Activated CD8-positive, alpha-beta memory T cell treated with anti-CD3 and anti-CD28 coated beads, Interleukin-2, amount 50 U/mL, for 48 hours (primary cell): ENCODE measurements around the gene HORMAD1.
"Not testable (repeated sequence)": the region's sequence is repeated elsewhere in the genome, so short reads cannot be mapped to it uniquely, and the experiment has no call there.

Experiments used
- DNase-seq: peaks from one replicate; pipeline ENCODE4 v3.0.0-alpha.2; 2020

HORMAD1 gene, protein sequence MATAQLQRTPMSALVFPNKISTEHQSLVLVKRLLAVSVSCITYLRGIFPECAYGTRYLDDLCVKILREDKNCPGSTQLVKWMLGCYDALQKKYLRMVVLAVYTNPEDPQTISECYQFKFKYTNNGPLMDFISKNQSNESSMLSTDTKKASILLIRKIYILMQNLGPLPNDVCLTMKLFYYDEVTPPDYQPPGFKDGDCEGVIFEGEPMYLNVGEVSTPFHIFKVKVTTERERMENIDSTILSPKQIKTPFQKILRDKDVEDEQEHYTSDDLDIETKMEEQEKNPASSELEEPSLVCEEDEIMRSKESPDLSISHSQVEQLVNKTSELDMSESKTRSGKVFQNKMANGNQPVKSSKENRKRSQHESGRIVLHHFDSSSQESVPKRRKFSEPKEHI

GRCh38 chr1:150720703-150721102, at the start of gene HORMAD1:
HORMAD1 (minus strand) TSS chr1:150720895; CDS start chr1:150719505, 1,390 bp downstream.
- no peak for DNase-seq

DNA sequence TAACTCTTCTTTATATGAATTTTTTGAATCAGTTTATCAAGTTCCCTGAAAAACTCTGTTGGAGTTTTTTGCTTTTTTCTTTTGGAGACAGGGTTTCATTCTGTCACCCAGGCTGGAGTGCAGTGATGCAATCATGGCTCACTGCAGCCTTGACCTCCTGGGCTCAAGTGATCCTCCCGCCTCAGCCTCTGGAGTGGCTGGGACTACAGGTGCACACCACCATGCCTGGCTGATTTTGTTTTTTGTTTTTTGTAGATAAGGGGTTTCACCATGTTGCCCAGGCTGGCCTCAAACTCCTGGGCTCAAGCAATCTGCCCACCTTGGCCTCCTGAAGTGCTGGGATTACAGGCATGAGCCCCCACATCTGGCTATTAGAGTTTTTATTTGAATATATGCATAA, 47.0 kb upstream of the HORMAD1 start:
- DNase-seq = not testable (repeated sequence)

DNA sequence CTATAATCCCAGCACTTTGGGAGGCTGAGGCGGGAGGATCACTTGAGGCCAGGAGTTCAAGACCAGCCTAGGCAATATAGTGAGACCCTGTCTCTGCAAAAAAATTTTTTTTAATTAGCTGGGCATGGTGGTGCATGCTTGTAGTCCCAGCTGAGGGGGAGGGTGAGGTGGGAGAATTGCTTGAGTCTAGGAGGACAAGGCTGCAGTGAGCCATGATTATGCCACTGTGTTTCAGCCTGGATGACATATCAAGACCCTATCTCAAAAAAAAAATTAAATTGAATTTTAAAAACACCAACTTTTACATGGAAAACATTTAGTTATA, 45.2 kb upstream of the HORMAD1 start:
- DNase-seq = not testable (repeated sequence)

- no peak for DNase-seq
Measured at GRCh38 chr1:150765296-150765976, 44.7 kb upstream of the HORMAD1 start, which contains the start of gene CTSS. CTSS (minus strand) TSS chr1:150765778; CDS start chr1:150764763, 1,015 bp downstream.

DNA sequence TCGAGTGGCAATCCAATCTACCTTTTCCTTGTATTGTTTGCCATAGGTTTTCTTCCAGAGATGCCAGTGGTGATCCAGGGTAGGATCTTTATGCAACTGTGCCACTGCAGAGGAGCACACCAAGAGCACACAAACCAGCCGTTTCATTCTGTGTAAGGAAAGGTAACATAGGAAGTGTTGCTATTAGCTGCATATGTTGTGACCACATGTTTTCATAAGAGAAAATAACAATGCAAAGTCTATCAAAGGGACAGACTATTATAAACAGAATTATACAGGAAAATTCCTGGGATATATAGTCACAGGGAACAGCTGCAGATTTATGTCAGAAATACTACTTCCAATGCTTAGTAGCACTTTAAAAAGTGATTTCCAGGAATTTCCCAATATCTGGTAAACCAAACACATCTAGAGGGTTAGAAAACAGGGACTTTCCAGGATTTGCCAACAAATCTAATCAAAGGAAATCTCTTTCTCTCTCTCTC, 44.0 kb upstream of the HORMAD1 start:
- no peak for DNase-seq

DNA sequence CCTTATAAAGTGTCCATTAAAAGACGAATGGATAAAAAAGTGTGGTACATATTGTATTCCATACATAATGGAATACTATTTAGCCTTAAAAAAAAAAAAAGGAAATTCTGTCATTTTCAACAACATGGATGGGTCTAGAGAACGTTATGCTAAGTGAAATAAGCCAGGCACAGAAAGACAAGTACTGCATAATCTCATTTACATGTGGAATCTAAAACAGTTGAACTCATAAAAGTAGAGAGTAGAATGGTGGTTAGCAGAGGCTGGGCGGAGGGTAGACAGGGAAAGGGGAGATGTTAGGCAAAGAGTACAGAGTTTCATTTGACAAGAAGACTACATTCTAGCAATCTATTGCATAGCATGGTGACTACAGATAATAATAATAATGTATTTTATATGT, 42.3 kb upstream of the HORMAD1 start:
- no peak for DNase-seq

- DNase-seq = no peak
Measured at GRCh38 chr1:150762552-150762951, 41.9 kb upstream of the HORMAD1 start.

DNA sequence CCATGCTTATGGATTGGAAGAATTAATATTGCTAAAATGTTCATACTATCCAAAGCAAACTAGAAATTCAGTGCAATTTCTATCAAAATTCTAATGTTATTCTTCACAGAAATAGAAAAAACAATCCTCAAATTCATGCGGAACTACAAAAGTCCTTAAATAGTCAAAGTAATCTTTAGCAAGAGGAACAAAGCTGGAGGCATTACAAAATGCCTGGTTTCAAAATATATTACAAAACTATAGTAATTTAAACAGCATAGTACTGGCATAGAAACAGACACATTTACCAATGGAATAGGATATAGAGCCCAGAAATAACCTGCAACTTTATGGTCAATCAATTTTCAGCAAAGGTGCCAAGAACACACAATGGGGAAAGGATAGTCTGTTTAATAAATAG, 41.1 kb upstream of the HORMAD1 start:
- DNase-seq = no peak

GRCh38 chr1:150760013-150760412, 39.3 kb upstream of the HORMAD1 start:
- no peak for DNase-seq

DNA sequence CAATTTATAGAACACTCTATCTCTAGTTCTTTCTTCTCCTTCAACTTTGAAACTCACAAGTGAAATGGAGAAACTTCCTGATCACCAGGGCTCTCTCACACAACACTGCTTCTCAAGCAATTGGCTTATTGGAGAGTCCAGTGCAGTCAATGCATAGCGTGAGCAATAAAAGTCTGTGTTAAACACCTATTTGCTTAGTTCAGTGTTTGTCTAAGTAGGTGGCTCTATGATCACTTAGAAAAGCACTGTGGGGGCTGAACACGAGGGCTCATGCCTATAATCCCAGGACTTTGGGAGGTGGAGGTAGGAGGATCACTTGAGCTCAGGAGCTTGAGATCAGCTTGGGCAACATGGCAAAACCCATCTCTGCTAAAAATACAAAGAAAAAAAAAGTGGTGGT, 32.7 kb upstream of the HORMAD1 start:
- DNase-seq = no peak

DNA sequence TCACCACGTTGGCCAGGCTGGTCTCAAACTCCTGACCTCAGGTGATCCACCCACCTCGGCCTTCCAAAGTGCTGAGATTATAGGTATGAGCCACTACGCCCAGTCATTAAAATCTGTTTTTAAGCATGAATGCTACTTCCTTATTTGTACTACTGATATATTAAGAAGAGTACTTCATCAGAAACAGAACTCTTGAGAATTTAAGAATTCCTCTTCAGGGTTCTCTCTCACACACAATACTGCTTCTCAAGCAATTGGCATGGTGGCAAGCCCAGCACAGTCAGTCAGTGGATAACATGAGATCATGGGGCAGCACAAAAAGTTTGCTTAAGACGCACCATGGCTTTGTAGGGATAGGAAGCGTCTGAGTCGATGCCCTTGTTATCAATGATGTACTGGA, 30.7 kb upstream of the HORMAD1 start:
- no peak for DNase-seq

- DNase-seq = no peak
Measured at GRCh38 chr1:150749720-150750311, 29.1 kb upstream of the HORMAD1 start.

DNA sequence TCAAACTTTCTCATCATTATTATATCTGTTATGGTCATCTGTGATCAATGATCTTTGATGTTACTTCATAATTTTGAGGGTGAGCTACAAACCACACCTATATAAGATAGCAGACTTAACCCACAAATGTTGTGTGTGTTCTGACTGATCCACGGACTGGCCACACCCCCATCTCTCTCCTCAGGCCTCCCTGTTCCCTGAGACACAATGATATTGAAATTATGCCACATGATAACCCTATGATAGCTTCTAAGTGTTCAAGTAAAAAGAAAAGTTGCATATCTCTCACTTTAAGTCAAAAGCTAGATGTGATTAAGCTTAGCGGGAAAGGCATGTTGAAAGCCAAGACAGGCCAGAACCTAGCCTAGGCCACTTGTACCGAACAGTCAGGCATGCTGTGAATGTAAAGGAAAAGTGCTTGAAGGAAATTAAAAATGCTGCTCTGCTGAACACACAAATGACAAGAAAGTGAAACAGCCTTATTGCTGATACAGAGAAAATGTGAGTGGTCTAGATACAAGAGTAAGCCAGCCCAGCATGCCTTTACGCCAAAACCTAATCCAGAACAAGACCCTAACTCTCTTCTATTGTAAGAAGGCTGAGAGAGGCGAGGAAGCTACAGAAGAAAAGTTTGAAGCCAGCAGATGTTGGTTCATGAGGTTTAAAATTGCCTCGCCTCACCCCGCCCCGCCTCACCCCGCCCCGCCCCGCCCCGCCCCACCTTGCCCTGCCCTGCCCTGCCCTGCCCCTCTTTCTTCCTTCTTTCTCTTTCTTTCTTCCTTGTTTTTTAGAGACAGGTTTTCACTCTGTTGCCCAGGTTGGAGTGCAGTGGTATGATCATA, 28.4 kb upstream of the HORMAD1 start:
- no peak for DNase-seq

- no peak for DNase-seq
Measured at GRCh38 chr1:150730130-150730721, 9.5 kb upstream of the HORMAD1 start.

- DNase-seq = no peak
Measured at GRCh38 chr1:150724336-150724735, 3.6 kb upstream of the HORMAD1 start.

- DNase-seq = no peak
Measured at GRCh38 chr1:150720098-150720497, 597 bp downstream of the HORMAD1 start.

GRCh38 chr1:150718225-150718891, 2.3 kb downstream of the HORMAD1 start:
- DNase-seq = no peak

DNA sequence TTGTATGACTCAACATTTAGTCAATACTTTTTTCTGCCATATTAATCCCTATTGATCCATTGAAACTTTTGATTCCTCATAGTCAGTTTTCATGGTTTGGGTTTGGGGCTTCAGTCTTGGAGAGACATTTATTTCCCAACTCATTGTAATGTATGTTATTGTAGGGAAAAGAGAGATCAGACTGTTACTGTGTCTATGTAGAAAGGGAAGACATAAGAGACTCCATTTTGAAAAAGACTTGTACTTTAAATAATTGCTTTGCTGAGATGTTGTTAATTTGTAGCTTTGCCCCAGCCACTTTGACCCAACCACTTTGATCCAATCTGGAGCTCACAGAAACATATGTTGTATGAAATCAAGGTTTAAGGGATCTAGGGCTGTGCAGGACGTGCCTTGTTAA, 11.7 kb downstream of the HORMAD1 start:
- DNase-seq = not testable (repeated sequence)

GRCh38 chr1:150708595-150708994, 12.1 kb downstream of the HORMAD1 start:
- no peak for DNase-seq

GRCh38 chr1:150706091-150706490, 14.6 kb downstream of the HORMAD1 start:
- DNase-seq = no peak

DNA sequence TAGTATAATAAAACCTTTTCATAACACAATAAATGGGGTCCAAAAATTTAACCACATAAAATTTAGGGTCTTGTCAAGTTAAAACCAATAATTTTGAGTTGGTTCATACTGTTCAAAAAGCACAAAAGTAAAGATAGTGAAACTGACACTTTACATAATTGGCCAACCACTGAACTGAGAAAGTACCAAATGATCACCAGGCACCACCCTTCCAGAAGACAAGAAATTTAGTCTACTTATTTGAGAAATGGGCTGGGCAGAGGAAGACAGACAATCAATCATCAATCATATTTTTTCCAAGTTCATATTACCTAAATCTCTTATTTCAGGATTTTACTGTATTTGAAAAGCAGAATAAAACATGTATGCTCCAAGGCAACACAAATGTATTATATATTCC, 17.3 kb downstream of the HORMAD1 start:
- DNase-seq = no peak
